Neuron (in vitro differentiated cells): Measurements from ENCODE around the gene ADGRA1.

Source experiments
- H2AFZ ChIP-seq: one replicate; pipeline ENCODE4 v1.6.1; 2013; ENCODE audit warnings: low read depth, mild to moderate bottlenecking, inconsistent platforms, low read length, moderate library complexity
- H3K27me3 ChIP-seq: one replicate; pipeline ENCODE4 v1.6.1; 2013; ENCODE audit warnings: low read length; ENCODE audit not compliant: insufficient read depth
- H3K36me3 ChIP-seq: one replicate; pipeline ENCODE4 v1.6.1; 2013; ENCODE audit warnings: low read length; ENCODE audit not compliant: insufficient read depth
- H3K4me1 ChIP-seq: one replicate; pipeline ENCODE4 v1.6.1; 2013; ENCODE audit warnings: low read length; ENCODE audit not compliant: insufficient read depth
- H3K4me3 ChIP-seq: 2 replicates; pipeline ENCODE4 v1.5.1; 2013; ENCODE audit warnings: mild to moderate bottlenecking, low read length, moderate library complexity
- H3K9me3 ChIP-seq: one replicate; pipeline ENCODE4 v1.6.1; 2013; ENCODE audit warnings: low read length

The ADGRA1 gene

DNA sequence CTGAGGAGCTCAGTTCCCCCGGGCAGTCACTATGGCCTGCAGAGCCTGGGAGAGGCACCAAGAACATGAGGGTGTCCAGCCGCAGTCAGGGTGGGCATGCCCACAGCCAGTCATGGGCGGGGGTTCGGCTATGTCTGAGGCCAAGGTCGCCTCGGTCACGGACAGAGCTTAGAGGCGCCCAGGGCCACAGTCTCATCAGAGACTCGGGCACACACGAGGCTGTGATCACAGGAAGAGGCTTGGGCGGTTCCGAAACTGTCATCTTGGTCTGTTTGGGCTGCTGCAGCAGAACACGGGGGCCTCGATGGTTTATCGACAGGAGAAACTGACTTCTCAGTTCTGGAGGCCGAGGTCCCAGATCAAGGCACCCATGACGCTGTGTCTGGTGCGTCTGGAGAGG, 9.7 kb downstream of the ADGRA1 start:
- Histone ChIP-seq H3K27me3 (peaks cover 43% of the 10 kb centered on the region), H3K4me1 (peaks cover 18% of the 10 kb centered on the region), H2AFZ (no peak overlapping the region), H3K9me3 (peaks cover 8% of the 10 kb centered on the region), H3K4me3 (no peak overlapping the region), H3K36me3 (no peaks in the 10 kb centered on the region)

DNA sequence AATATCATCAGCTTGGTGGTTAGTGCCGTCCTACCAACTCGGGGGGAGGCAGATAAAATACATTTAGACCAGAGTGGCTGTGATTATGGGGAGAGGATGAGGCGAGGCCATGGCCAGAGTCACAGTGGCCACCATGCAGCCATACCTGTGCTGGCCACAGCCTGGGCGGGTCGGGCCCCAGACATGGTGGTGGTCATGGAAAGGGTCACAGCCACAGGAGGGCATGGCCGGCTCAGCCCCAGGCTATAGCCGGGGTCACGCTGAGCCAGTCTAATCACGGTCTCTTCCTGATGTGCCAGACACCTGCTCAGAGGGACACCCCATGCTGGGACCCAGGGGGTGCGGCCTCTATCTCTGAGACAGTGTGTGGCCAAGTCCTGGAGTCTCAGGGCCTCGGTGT, 10.2 kb downstream of the ADGRA1 start:
- Histone ChIP-seq H3K4me3 (no peak overlapping the region), H3K9me3 (peaks cover 8% of the 10 kb centered on the region), H3K4me1 (peaks cover 21% of the 10 kb centered on the region), H3K36me3 (no peaks in the 10 kb centered on the region), H2AFZ (no peak overlapping the region), H3K27me3 (peaks cover 43% of the 10 kb centered on the region)

DNA sequence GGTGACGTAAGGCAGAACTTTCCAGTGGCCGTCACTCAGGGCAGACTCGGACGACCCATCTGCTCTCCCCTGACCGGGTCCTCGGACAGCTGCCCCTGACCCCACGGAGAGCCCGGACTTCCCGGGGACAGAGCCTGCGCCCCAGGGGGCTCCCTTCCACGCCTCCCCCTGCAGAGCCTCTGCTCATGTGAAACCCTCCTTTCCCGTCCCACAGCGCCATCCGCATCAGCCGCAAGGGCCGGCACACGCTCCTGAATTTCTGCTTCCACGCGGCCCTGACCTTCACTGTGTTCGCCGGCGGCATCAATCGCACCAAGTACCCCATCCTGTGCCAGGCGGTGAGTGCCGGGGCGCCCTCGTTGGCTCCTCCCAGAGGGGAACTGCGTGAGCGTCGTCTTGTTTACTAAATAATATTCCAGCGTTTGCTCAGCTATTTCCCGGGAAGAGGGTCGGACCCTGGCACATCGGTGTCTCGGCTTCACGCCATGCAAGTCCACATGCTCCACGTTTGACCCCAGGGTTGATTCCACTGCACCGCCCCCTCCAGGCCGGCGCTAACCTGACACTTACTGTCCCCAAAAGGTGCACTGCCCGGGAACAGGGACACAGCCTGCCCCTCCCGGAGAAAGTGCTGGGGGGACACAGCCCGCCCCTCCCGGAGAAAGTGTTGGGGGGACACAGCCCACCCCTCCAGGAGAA, 10.9 kb downstream of the ADGRA1 start:
- Histone ChIP-seq H3K9me3 (peaks cover 4% of the 10 kb centered on the region), H3K27me3 (peaks cover 38% of the 10 kb centered on the region), H3K4me1 (peaks cover 21% of the 10 kb centered on the region), H3K36me3 (no peaks in the 10 kb centered on the region), H3K4me3 (no peak overlapping the region), H2AFZ (no peak overlapping the region)

DNA sequence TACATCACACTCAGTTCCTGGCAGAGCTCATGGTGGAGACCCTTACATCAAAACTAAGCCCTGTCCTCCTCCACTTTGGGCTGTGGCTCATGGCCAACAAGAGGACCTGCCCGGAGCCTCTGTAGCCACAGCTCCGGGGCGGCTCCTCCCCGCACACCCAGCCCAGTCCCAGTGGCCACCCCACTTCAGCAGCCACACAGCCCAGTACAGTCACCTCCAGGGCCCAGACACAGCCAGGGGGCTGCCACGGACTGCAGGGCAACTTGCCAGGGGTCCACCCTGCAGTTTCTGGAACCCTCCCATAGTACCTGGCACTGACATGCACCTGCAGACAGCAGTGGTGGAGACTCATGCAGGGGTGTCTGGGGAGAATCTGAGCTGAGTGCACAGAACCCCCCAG, 11.8 kb downstream of the ADGRA1 start:
- no peaks in the 10 kb centered on the region for H3K36me3 ChIP-seq
- H2AFZ ChIP-seq, result no peak overlapping the region
- peaks cover 25% of the 10 kb centered on the region for H3K4me1 ChIP-seq
- no peak overlapping the region for H3K4me3 ChIP-seq
- peaks cover 33% of the 10 kb centered on the region for H3K27me3 ChIP-seq
- peaks cover 2% of the 10 kb centered on the region for H3K9me3 ChIP-seq

DNA sequence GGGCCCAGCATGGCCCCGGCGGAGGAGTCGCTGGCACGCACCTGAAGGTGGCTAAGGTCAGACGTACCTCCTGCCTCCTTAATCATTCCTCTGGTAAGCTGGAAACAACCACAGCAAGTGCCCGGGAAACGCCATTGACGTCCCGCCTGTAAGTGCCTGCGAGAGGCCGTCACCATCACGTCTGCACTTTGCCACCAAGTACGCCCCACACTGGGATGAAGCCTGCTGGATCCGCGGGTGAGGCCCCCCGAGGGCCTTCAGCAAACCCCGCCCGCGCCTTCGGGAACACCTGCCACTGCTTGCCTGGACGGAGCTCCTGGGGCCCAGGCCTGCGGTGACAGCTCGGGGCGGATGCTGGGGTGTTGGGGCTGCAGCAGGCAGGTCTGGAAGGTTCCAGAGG, 12.5 kb downstream of the ADGRA1 start:
- H3K9me3 ChIP-seq, result peaks cover 2% of the 10 kb centered on the region
- H2AFZ ChIP-seq, result no peak overlapping the region
- no peaks in the 10 kb centered on the region for H3K36me3 ChIP-seq
- peaks cover 30% of the 10 kb centered on the region for H3K27me3 ChIP-seq
- no peak overlapping the region for H3K4me3 ChIP-seq
- peaks cover 25% of the 10 kb centered on the region for H3K4me1 ChIP-seq

DNA sequence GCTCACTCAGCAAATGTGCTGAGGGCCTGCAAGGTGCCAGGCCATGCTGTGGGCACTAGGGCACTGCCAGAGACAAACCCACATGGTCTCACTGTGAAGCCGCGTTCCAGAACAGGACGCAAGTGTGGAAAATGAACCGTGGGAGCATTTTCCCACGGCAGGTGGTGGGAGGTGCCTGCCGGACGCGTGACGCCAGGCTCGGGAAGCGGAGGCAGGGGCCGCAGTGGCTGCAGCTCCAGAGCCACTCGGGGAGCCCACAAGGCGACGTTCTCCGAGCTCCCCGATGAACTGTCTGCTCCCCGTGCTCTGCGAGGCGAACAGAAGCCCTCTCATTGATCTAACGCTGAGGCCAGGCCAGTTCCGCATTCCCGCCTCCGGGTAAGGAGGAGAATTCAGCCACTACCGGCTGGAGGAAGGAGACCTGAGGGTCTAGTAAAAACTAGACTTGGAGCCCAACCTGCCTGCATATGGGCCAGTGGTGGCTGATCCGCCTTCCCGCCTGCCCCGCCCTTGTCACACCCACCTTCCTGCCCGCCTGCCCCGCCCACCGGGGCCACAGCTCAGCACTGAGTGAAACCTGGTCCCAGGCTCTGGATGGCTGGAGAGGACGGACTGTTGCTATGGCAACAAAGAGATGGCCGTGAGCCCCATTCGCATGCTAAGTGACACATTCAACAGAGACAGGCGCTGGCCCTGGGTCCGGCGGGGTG, 13.1 kb downstream of the ADGRA1 start:
- Histone ChIP-seq H3K36me3 (no peaks in the 10 kb centered on the region), H3K27me3 (peaks cover 24% of the 10 kb centered on the region), H3K4me1 (peaks cover 25% of the 10 kb centered on the region), H3K9me3 (peaks cover 2% of the 10 kb centered on the region), H3K4me3 (no peak overlapping the region), H2AFZ (no peak overlapping the region)

DNA sequence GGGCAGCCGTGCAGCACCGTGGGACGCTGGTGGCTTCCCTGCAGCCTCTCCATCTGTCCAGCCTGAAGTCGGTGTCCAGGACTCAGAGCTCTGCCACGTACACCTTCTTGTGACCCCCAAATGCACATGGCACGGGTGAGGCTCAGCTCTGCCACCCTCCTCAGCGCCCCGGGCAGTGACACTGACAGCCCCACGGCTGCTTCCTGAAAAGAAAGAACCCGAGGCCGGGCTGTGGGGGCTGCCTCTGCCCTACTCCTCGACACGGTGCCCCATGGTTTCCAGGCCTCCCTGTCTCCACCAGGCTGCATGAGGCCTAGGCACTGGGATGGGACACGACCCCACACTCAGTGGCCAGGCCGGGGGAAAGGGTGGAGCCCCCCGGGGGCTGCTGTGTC, 13.7 kb downstream of the ADGRA1 start:
- Histone ChIP-seq H3K9me3 (peaks cover 4% of the 10 kb centered on the region), H2AFZ (no peak overlapping the region), H3K27me3 (peaks cover 18% of the 10 kb centered on the region), H3K4me3 (no peak overlapping the region), H3K4me1 (peaks cover 25% of the 10 kb centered on the region), H3K36me3 (no peaks in the 10 kb centered on the region)

DNA sequence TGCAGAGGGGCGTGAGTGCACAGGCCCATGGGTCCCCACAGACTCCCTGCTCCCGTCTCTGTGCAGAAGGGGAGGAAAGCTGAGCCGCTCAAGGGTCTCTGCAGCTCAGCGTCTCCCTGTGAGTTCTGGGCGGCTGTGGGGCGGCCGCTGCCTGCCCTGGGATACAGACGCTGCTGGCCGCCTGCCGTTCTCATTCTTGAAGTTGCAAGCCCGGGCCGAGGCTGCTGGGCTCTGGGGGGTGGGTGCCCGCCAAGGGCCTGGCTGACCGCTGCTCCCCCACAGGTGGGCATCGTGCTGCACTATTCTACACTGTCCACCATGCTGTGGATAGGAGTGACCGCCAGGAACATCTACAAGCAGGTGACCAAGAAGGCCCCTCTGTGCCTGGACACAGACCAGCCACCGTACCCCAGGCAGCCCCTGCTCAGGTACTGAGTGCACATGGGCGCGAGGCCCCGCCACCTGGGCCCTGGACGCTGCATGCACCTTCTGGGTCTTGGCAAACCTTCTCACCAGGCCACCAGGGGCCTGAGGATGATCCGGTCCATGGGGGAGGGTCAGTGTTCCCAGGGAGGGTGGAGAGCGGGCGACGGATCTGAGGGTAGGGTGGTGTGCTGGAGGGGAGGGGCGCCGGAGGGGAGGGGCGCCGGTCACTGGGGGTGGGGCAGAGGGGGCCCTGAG, 14.8 kb downstream of the ADGRA1 start:
- H3K36me3 ChIP-seq, result no peaks in the 10 kb centered on the region
- H3K4me1 ChIP-seq, result peaks cover 25% of the 10 kb centered on the region
- no peak overlapping the region for H2AFZ ChIP-seq
- peaks cover 7% of the 10 kb centered on the region for H3K9me3 ChIP-seq
- H3K4me3 ChIP-seq, result no peak overlapping the region
- peaks cover 9% of the 10 kb centered on the region for H3K27me3 ChIP-seq

DNA sequence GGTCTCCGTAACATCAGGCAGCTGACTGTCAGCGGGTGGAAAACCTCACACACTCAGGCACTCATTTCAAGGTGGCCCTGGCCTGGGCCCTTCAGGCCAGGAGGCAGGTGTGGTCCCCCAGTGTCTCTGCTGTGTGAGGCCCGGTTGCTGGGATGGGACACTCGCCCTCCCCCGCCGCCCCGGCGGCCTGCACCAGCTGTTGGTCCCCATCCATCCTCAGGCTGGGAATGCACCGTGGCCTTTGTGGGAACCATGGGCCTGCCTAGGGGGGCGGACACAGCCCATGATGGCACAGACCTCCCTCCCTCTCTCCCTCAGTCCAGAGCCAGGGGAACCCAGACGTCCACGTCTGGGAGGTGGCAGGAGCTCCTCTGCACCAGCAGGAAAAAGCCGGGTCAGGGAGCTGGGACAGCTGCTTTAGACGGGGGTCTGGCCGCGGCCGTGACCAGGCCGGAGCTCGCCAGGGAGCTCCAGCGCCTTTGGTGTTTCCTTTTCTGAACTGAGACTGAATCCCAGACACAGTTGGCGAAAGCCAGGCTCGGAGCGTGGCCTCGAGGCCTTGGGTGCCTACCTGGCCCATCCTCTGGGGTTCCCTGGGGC, 15.7 kb downstream of the ADGRA1 start:
- no peak overlapping the region for H2AFZ ChIP-seq
- H3K4me1 ChIP-seq, result peaks cover 25% of the 10 kb centered on the region
- H3K27me3 ChIP-seq, result peaks cover 8% of the 10 kb centered on the region
- H3K9me3 ChIP-seq, result peaks cover 13% of the 10 kb centered on the region
- no peaks in the 10 kb centered on the region for H3K36me3 ChIP-seq
- H3K4me3 ChIP-seq, result no peak overlapping the region

DNA sequence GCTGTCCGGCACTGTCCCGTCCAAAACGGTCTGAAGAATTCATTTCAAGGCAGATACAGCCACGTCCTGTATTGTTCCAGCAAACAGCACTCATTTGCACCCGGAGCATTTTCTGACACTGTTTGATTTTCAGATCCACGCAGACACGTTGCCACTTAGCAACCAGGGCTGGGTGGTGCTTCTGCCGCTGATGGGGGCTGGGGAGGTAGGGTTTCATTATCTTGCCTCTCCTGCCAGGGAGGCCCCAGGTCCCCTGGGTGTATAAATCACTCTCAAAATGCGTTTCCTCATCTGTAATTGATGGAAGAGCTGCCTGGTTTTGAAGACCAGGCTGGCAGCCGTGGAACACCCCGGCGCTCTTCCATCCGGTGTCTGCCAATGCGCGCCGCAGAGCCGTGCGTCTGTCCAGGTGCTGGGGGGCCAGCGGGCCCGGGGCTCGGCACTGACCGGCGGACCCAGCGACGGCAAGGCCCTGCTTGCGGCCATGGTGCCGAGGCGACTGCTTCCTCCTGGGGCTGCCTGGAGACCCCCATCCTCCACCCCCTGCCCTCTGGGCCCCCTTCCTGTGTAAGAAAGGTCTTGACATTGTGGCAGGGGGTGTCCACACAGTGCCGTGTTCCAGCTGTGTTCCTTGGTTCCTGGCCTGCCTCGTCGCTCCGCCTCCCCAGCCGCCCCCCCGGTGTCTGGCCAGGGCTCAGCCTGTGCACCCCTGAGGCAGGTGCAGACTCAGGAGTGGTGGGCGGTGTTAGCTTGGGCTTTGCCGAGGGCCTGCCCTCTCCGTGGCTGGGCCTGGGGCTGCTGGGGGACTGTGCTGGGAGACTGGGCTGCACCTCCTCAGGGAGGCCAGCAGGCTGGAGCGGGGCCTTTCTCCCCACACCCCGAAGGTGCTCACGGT, 16.6 kb downstream of the ADGRA1 start:
- H3K4me1 ChIP-seq, result peaks cover 25% of the 10 kb centered on the region
- H3K9me3 ChIP-seq, result peaks cover 15% of the 10 kb centered on the region
- H3K4me3 ChIP-seq, result no peak overlapping the region
- no peak overlapping the region for H2AFZ ChIP-seq
- peaks cover 8% of the 10 kb centered on the region for H3K27me3 ChIP-seq
- no peaks in the 10 kb centered on the region for H3K36me3 ChIP-seq

DNA sequence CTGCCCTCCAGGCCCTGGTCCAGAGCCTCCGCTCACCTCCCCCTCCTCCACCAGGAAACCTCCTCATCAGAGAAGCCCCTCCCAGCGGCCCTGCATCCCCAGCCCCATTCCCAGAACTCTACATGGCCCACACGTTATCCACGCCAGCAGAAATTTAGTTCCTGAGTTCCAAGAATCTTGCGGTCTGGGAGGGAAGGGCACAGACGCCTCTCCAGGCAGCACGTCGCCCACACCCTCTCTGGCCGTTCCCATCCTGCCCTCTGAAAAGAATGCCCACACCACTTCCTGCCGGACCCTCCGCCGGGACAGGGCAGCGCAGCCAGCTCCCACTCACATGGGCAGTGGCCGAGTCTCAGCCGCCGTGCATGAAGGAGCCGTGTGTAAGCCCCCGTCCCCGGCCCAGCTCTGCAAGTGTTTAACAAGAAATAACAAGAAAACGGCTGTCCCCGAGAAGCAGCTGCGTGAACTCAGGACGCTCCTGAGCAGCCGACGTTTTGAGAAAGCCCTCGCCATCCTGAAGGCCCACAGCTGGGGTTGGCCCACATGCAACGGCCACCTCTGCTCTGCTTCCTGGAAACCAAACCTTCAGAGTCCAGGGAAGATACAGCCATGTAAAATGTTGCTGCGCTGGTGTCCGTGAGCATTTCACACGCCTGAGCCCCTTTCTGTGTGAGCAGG, 17.4 kb downstream of the ADGRA1 start:
- H3K36me3 ChIP-seq, result no peaks in the 10 kb centered on the region
- H2AFZ ChIP-seq, result no peak overlapping the region
- peaks cover 21% of the 10 kb centered on the region for H3K9me3 ChIP-seq
- H3K4me1 ChIP-seq, result peaks cover 25% of the 10 kb centered on the region
- H3K27me3 ChIP-seq, result peaks cover 8% of the 10 kb centered on the region
- no peak overlapping the region for H3K4me3 ChIP-seq
